Motor neuron (in vitro differentiated cells): ENCODE data around the gene MARCHF10. TPM values are rescaled to one million over a fixed set of nuclear protein-coding genes. Genes with fewer than 3 reads are reported as not detected.

Source experiments
- ATAC-seq, 8 experiments: fragments of 200-7000 bp; cut with Tn5 transposase; replicated peaks in 6 of 8; 2 replicates each; pipeline ENCODE4 v1.8.0; 2021; ENCODE audit warnings: mild to moderate bottlenecking in 8 of 8, moderate library complexity in 8 of 8
- H3K27ac ChIP-seq, 2 donors: fragments of 250-450 bp; sonication (Bioruptor Pico); 2 replicates each; pipeline ENCODE4 v1.9.0; 2021; ENCODE audit warnings: antibody characterized with exemption in 2 of 2, mild to moderate bottlenecking in 2 of 2, moderate library complexity in 1 of 2
- H3K4me1 ChIP-seq, 2 donors: fragments of 250-450 bp; sonication (Bioruptor Pico); replicated peaks in 1 of 2; 2 replicates each; pipeline ENCODE4 v1.6.1; 2021; ENCODE audit warnings: antibody characterized with exemption in 2 of 2, mild to moderate bottlenecking in 2 of 2, moderate library complexity in 1 of 2
- H3K4me3 ChIP-seq, 5 donors: fragments of 250-450 bp; sonication (Bioruptor Pico); 2 replicates each; pipeline ENCODE4 v1.9.0; 2021; ENCODE audit warnings: antibody characterized with exemption in 5 of 5, mild to moderate bottlenecking in 5 of 5, moderate library complexity in 4 of 5
- WGBS, 10 experiments: fragments of 450-650 bp; shearing (Covaris generic); methylation state at CpG; one replicate each; pipeline ENCODE4 v1.0.0; 2022; 5-methylcytosine and 5-hydroxymethylcytosine counted together
- in situ Hi-C, 9 experiments: fragments of 400-800 bp; cut with MboI; loops; one replicate each; pipeline ENCODE4 v1.15.0; 2021; ENCODE audit warnings: low sequenced_read_pairs in 9 of 9, low pct_unique_long_range_greater_than_20kb in 2 of 9; ENCODE audit not compliant: unreplicated experiment in 9 of 9
- total RNA-seq, 8 experiments: library from RNA; unstranded; fragments of 300-600 nt; gene quantifications; 2 replicates each; pipeline versions ENCODE4 v1.2.3 to v1.2.4, GENCODE V29; 2022

The MARCHF10 gene
- total RNA-seq, 8 experiments from 2014 or later = 0.20 to 2.2 (median 0.71) TPM; not detected in 1

DNA sequence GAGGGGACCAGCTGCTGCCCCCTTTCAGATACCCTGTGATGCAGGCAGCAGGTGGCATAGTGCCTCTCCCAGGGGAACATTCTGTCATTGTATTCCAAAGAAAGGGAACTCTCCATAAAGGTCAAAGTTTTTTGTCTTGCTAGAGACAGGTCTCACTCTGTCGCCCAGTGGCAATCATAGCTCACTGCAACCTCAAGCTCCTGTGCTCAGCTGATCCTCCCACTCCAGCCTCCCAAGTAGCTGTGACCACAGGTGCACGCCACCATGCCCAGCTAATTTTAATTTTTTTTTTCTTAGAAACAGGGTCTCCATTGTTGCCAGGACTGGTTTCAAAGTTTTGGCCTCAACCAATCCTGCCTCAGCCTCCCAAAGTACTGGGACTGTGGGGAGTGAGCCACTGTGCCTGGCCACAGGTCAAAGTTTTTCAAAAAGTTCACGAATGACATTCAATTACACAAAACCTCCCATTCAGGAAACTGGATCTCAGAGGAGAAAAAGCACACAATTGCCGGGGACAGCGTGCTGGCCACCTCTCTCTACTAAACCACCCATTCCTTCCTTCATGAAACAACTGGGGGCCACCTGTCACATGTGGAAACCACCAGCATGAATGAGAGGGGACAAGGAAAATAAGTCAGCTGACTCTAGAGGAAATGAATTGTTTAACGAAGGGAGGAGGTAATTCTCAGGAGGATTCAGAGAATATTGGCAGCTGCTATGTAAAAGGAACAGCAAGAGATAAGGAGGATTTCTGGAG is 80.0 kb downstream of the MARCHF10 start:
- in situ Hi-C loops = no loop called here
- ATAC-seq = peak in 1 of 8 experiments; percentile 12

GRCh38 chr17:62725791-62726249 is 82.3 kb downstream of the MARCHF10 start:
- Histone ChIP-seq H3K4me3 (no peak overlapping the region), H3K27ac (no peak overlapping the region), H3K4me1 (peaks cover 0 to 6% of the 10 kb centered on the region in 2 donors)
- in situ Hi-C loops = no loop called here
- 42 to 97% (median 77%) methylated on average over 1 to 5 of the region's 5 CpGs; no CpG with 5 or more reads in 1 of the 10 experiments for WGBS, 10 experiments
- no peak for ATAC-seq

More for the DNA sequence above, 80.0 kb downstream of the MARCHF10 start:
- no peak overlapping the region for H3K27ac ChIP-seq
- peaks cover 0 to 6% of the 10 kb centered on the region in 2 donors for H3K4me1 ChIP-seq
- WGBS, 10 experiments = 14 to 100% (median 85%) methylated on average over 1 to 6 of the region's 6 CpGs
- H3K4me3 ChIP-seq = no peak overlapping the region

GRCh38 chr17:62724398-62725146 is 83.5 kb downstream of the MARCHF10 start:
- H3K27ac ChIP-seq = no peak overlapping the region
- in situ Hi-C loops = loop anchor here in 5 of 9 experiments (25.0 kb wide), 2 partner anchors 238 to 688 kb away; partner anchors contain the start of gene TANC2 (in 5 of the 5)
- peaks cover 0 to 6% of the 10 kb centered on the region in 2 donors for H3K4me1 ChIP-seq
- WGBS, 10 experiments = 27 to 87% (median 70%) methylated on average over 1 to 12 of the region's 16 CpGs
- H3K4me3 ChIP-seq = no peak overlapping the region
- ATAC-seq = peak in 6 of 8 experiments; percentile 28 to 83 (median 59)

DNA sequence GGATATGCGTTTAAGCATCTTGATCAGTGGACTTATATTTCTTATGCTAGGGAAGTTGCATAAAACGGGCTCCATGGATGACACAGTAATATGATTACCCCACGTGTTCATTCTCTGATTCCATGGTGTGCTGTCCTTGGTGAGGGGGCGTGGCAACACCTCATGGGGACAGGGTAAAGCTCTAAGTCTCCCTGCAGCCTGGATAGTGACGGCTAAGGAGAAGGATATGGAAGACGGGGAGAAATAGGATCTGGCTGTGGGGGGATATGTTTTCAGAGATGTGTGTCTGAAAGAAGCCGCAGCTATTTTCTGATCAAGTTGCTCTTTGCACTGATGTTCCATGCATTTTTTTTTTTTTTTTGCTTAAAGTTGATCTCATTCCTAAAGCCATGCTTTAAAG is 84.3 kb downstream of the MARCHF10 start:
- H3K27ac ChIP-seq = no peak overlapping the region
- H3K4me1 ChIP-seq = peaks cover 0 to 6% of the 10 kb centered on the region in 2 donors
- 57 to 100% (median 86%) methylated on average over 1 to 5 of the region's 7 CpGs; no CpG with 5 or more reads in 2 of the 10 experiments for WGBS, 10 experiments
- no peak overlapping the region for H3K4me3 ChIP-seq
- peak in 5 of 8 experiments; percentile 58 to 87 (median 64) for ATAC-seq
- in situ Hi-C loops = loop anchor here in 5 of 9 experiments (25.0 kb wide), 2 partner anchors 238 to 688 kb away; partner anchors contain the start of gene TANC2 (in 5 of the 5)

DNA sequence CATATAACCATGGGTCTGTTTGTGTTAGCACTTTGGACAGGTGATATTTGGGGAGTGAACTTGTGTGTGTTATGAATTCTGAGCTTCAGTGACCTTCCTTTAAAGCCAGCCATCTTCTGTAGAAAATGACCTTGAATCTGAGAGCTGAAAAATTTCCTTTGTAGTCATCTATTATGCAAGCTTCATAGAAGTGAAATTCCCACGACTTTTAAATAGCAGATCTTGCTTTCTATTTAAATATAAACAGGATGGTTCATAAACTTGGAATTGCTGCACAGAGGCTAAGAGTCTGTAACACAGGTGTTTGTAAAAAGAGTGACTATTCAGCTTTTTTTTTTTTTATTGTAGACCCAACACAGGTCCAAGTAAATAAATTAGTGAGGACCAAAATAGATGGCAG is 85.5 kb downstream of the MARCHF10 start:
- in situ Hi-C loops = loop anchor here in 5 of 9 experiments (25.0 kb wide), 2 partner anchors 240 to 690 kb away; partner anchors contain the start of gene TANC2 (in 5 of the 5)

DNA sequence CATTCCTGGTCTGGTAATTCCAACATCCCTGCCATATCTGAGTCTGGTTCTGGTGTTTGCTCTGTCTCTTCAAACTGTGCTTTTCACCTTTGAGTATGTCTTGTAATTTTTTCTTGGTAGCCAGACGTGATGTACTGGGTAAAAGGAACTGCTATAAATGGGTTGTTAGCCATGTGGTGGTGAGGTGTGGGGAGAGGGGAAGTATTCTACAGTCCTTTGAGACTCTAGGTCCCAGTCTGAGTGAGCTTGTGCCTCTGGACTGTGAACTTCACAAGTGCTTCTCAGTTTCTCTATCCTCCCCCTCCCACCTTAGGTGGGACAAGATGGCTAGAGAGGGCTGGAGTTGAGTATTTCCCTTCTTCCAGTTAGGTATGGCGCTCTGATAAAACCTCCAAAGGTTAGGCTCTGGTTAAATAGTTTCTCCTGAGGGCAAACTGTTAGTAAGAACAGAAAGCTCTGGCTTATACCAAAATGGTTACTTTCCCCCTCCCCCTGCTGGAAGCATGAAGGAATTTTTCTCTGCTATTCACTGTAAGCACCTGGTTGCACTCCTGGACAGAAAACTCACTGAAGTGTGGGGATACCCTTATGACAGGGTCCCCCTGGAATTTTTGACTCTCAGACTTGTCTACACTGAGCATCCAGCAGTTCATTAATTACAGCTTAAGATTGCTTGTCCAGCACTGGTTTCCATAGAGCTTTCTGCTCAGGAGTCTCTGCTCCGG is 87.8 kb downstream of the MARCHF10 start:
- WGBS, 10 experiments = 56 to 100% (median 90%) methylated on average over 1 to 3 of the region's 3 CpGs; no CpG with 5 or more reads in 3 of the 10 experiments
- peaks cover 0 to 6% of the 10 kb centered on the region in 2 donors for H3K4me1 ChIP-seq
- H3K4me3 ChIP-seq = no peak overlapping the region
- no peak overlapping the region for H3K27ac ChIP-seq
- peak in 1 of 8 experiments; percentile 48 for ATAC-seq
- in situ Hi-C loops = loop anchor here in 5 of 9 experiments (25.0 kb wide), 2 partner anchors 242 to 692 kb away; partner anchors contain the start of gene TANC2 (in 5 of the 5)

More for the DNA sequence above, 85.5 kb downstream of the MARCHF10 start:
- peaks cover 0 to 6% of the 10 kb centered on the region in 2 donors for H3K4me1 ChIP-seq
- H3K4me3 ChIP-seq = no peak overlapping the region
- no peak for ATAC-seq
- H3K27ac ChIP-seq = no peak overlapping the region
- 13 to 100% (median 29%) methylated on average over 1 of the region's 1 CpG; no CpG with 5 or more reads in 3 of the 10 experiments for WGBS, 10 experiments

DNA sequence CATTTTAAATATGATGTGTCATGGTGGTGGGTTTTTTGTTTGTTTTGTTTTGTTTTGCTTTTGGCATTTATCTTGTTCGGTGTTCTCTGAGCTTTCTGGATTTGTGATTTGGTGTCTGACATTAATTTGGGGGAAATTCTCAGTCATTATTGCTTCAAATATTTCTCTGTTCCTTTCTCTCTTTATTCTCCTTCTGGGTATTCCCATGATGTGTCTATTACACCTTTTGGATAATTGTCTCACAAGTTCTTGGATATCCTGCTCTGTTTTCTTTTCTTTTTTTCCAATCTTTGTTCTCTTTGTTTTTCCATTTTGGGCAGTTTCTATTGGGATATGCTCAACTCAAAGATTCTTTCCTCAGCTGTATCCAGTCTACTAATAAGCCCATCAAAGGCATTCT is 88.5 kb downstream of the MARCHF10 start:
- 83 to 100% (median 100%) methylated on average over 1 of the region's 1 CpG for WGBS, 10 experiments
- no peak for ATAC-seq
- Histone ChIP-seq H3K27ac (no peak overlapping the region), H3K4me1 (peaks cover 0 to 3% of the 10 kb centered on the region in 2 donors), H3K4me3 (no peak overlapping the region)
- in situ Hi-C loops = loop anchor here in 5 of 9 experiments (25.0 kb wide), 2 partner anchors 243 to 693 kb away; partner anchors contain the start of gene TANC2 (in 5 of the 5)

DNA sequence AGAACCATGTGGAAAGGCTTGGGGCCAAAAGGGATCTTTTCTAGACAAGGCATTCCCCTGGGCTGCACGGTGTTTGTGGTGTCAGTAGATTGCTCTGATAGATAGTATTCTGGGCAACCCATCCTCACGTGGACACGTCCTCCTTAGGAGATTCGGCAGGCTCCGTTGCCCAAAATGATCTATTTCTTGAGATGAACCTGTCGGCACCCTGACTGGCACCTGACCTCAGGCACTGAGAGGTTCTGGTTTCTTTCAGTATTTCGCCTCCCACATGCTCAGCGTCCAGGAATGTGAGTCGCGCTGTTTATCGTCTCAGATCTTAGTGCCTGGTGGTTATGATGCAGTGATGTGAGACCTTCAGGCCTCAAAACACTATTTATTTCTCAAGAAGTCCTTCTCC is 89.7 kb downstream of the MARCHF10 start:
- WGBS, 10 experiments = 30 to 100% (median 93%) methylated on average over 2 to 7 of the region's 11 CpGs; no CpG with 5 or more reads in 1 of the 10 experiments
- Histone ChIP-seq H3K4me3 (no peak overlapping the region), H3K27ac (no peak overlapping the region), H3K4me1 (peaks cover 8% of the 10 kb centered on the region in 2 donors)
- peak in 1 of 8 experiments; percentile 9 for ATAC-seq
- in situ Hi-C loops = loop anchor here in 5 of 9 experiments (25.0 kb wide), 2 partner anchors 244 to 694 kb away; partner anchors contain the start of gene TANC2 (in 5 of the 5)

- ATAC-seq = no peak
- Histone ChIP-seq H3K4me1 (peaks cover 12 to 13% of the 10 kb centered on the region in 2 donors), H3K27ac (no peak overlapping the region), H3K4me3 (no peak overlapping the region)
- WGBS, 10 experiments = 77 to 100% (median 94%) methylated on average over 3 to 7 of the region's 8 CpGs; no CpG with 5 or more reads in 3 of the 10 experiments
- in situ Hi-C loops = loop anchor here in 5 of 9 experiments (25.0 kb wide), 2 partner anchors 244 to 694 kb away; partner anchors contain the start of gene TANC2 (in 5 of the 5)
These were observed 90.2 kb downstream of the MARCHF10 start for GRCh38 chr17:62717889-62718288.

- in situ Hi-C loops = loop anchor here in 5 of 9 experiments (25.0 kb wide), 2 partner anchors 245 to 695 kb away; partner anchors contain the start of gene TANC2 (in 5 of the 5)
- 80 to 100% (median 90%) methylated on average over 1 to 4 of the region's 6 CpGs; no CpG with 5 or more reads in 4 of the 10 experiments for whole genome bisulfite sequencing, 10 experiments
- Histone ChIP-seq H3K4me3 (no peak overlapping the region), H3K27ac (no peak overlapping the region), H3K4me1 (peaks cover 12 to 14% of the 10 kb centered on the region in 2 donors)
- ATAC-seq = peak in 1 of 8 experiments; percentile 5
These were observed 90.6 kb downstream of the MARCHF10 start for GRCh38 chr17:62717589-62717855.

DNA sequence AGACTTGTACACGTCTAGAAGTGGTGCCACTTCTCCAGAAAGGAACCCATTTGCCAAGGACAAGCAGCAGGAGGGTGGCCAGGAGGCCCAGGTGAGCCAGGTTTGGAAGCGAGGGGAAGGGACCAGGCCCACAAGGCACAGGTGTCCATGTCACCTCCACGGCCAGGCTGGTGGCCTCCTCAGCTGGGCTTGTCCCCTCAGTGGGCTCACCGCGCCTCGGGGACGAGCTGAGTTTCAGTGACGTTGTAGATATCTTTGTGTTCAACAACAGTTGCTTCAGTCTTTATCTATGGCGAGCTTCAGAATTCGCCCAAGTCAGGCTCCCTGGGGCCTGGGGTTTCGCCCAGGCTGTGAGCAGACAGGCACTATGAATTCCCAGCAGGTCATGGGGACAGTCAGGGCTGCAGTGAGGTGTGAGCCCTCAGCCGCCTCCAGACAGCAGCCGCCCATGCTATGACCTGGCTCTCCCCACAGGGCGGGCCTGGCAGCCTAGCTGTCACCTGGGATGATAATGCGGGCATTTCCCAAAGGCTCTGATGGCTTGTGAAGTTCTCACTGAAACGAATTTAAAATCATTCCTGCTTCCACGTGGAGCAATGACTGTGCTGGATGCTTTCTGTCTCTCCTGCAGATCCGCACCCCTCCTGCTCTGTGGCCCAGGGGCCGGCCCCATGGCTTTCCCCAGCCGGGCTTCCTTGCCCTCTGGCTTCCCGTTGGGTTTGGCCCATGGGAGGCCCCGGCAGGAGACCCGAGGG is 91.1 kb downstream of the MARCHF10 start:
- Histone ChIP-seq H3K27ac (no peak overlapping the region), H3K4me1 (peaks cover 15 to 19% of the 10 kb centered on the region in 2 donors), H3K4me3 (no peak overlapping the region)
- in situ Hi-C loops = loop anchor here in 5 of 9 experiments (25.0 kb wide), 2 partner anchors 245 to 695 kb away; partner anchors contain the start of gene TANC2 (in 5 of the 5)
- WGBS, 10 experiments = 60 to 100% (median 89%) methylated on average over 1 to 12 of the region's 23 CpGs; no CpG with 5 or more reads in 2 of the 10 experiments
- no peak for ATAC-seq
